Measurements from ENCODE around the gene SLC15A1. TPM values are rescaled to one million over a fixed set of nuclear protein-coding genes. Genes with fewer than 3 reads are reported as not detected.

Gene SLC15A1
- polyA plus RNA-seq, 1 donor from 2014 or later = not detected

DNA sequence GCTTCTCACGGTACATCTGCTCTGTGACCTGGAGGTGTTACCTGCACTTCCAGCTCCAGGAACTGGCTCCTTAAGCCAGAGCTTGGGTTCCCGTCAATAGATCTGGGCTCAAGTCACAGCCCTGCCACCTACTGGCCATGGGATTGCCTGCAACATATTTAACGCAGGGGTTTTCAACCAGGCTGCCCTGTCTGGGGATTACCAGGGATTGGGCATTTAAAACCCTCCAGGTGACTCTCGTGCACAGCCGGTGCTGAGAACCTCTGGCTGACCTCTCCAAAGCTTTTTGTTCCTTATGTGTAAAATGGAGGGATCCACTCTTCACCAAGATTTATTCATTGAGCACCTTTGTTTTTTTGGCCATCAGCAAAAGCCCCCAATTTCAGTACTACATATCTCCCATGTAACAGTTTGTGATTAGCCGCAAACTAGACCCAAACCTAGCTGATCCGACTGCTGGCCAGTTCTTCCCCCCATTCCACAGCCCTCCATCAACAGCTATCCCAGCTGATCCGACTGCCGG lies 98.9 kb downstream of the SLC15A1 start:
- H3K9me2 ChIP-seq (ENCODE audit: insufficient read depth, low read length) = no peaks in the 10 kb centered on the region
- H4K20me1 ChIP-seq (ENCODE audit: insufficient read depth) = no peaks in the 10 kb centered on the region
- no peak overlapping the region for H3K27ac ChIP-seq (ENCODE audit: low read length)
- no peaks in the 10 kb centered on the region for H3K9me3 ChIP-seq (ENCODE audit: low read length)
- H3K4me3 ChIP-seq (ENCODE audit: low read length) = no peak overlapping the region
- H3K79me2 ChIP-seq (replicated peaks; ENCODE audit: insufficient read depth, low read length) = no peaks in the 10 kb centered on the region
- TF ChIP-seq POLR2AphosphoS5 (IDR thresholded peaks at IDR 0.05) (no peak), EZH2 (IDR thresholded peaks at IDR 0.05; ENCODE audit: borderline replicate concordance, insufficient read depth, low read length, poor library complexity, severe bottlenecking) (no peak), EP300 (conservative IDR thresholded peaks at IDR 0.05; ENCODE audit: poor library complexity, severe bottlenecking) (no peak), TAF1 (IDR thresholded peaks at IDR 0.05; ENCODE audit: low read depth) (no peak), RAD21 (conservative IDR thresholded peaks at IDR 0.05) (peak; percentile 84), MXI1 (conservative IDR thresholded peaks at IDR 0.05; ENCODE audit: poor library complexity, severe bottlenecking) (peak; percentile 13), SMC3 (conservative IDR thresholded peaks at IDR 0.05; ENCODE audit: poor library complexity) (peak; percentile 89)
- TF ChIP-seq, protein P1, sequence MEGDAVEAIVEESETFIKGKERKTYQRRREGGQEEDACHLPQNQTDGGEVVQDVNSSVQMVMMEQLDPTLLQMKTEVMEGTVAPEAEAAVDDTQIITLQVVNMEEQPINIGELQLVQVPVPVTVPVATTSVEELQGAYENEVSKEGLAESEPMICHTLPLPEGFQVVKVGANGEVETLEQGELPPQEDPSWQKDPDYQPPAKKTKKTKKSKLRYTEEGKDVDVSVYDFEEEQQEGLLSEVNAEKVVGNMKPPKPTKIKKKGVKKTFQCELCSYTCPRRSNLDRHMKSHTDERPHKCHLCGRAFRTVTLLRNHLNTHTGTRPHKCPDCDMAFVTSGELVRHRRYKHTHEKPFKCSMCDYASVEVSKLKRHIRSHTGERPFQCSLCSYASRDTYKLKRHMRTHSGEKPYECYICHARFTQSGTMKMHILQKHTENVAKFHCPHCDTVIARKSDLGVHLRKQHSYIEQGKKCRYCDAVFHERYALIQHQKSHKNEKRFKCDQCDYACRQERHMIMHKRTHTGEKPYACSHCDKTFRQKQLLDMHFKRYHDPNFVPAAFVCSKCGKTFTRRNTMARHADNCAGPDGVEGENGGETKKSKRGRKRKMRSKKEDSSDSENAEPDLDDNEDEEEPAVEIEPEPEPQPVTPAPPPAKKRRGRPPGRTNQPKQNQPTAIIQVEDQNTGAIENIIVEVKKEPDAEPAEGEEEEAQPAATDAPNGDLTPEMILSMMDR (IDR thresholded peaks at IDR 0.05; ENCODE audit: poor library complexity, severe bottlenecking) = peak; percentile 92
- TF ChIP-seq, protein P2, sequence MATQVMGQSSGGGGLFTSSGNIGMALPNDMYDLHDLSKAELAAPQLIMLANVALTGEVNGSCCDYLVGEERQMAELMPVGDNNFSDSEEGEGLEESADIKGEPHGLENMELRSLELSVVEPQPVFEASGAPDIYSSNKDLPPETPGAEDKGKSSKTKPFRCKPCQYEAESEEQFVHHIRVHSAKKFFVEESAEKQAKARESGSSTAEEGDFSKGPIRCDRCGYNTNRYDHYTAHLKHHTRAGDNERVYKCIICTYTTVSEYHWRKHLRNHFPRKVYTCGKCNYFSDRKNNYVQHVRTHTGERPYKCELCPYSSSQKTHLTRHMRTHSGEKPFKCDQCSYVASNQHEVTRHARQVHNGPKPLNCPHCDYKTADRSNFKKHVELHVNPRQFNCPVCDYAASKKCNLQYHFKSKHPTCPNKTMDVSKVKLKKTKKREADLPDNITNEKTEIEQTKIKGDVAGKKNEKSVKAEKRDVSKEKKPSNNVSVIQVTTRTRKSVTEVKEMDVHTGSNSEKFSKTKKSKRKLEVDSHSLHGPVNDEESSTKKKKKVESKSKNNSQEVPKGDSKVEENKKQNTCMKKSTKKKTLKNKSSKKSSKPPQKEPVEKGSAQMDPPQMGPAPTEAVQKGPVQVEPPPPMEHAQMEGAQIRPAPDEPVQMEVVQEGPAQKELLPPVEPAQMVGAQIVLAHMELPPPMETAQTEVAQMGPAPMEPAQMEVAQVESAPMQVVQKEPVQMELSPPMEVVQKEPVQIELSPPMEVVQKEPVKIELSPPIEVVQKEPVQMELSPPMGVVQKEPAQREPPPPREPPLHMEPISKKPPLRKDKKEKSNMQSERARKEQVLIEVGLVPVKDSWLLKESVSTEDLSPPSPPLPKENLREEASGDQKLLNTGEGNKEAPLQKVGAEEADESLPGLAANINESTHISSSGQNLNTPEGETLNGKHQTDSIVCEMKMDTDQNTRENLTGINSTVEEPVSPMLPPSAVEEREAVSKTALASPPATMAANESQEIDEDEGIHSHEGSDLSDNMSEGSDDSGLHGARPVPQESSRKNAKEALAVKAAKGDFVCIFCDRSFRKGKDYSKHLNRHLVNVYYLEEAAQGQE (IDR thresholded peaks at IDR 0.05; ENCODE audit: borderline replicate concordance) = no peak
- no peaks in the 10 kb centered on the region for H3F3A ChIP-seq (ENCODE audit: insufficient read depth, low read length, poor library complexity, severe bottlenecking)
- no peak overlapping the region for H3K9ac ChIP-seq (ENCODE audit: low read length)
- H3K36me3 ChIP-seq (ENCODE audit: insufficient read depth, low read length) = no peaks in the 10 kb centered on the region
- no peak overlapping the region for H2AFZ ChIP-seq (ENCODE audit: low read depth, low read length)
- H3K4me2 ChIP-seq (ENCODE audit: low read length) = no peak overlapping the region
- no peaks in the 10 kb centered on the region for H3K27me3 ChIP-seq (ENCODE audit: insufficient read depth, low read depth, low read length)

DNA sequence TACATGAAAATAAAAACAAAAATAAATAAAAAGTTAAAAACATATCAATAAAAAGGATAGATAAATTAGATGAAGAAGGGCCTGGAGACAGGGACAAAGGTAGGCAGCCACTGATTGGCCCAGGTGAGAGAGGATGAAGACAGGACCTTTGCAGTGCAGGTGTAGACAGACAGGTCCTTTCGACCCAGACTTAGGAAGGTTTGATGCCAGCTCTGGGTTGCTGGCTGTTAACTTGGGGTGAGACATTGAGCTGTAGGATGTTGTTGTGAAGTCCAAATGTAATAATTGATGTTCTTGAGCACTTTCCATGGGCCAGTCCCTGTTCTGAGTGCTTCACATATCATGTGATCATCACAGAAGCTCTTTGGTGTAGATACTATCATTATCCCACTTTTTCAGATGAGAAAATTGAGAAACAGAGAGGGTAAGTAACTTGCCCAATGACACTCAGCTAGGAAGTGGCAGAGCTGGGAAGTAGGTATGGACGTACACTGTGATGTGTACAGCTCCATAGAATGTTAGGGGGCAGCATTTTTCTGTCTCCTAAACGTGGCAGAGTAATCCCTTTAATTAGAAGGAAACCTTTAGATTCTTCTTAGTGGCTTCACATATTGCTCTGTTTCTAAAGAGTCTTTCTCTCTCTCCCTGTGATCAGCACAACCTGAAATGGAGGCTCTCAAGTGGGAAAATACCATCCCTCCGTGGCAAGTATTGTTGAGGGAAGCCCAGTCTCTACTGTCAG lies 99.6 kb downstream of the SLC15A1 start:
- Histone ChIP-seq H3K9ac (ENCODE audit: low read length) (no peak overlapping the region), H3K4me2 (ENCODE audit: low read length) (no peak overlapping the region), H3K9me3 (ENCODE audit: low read length) (no peaks in the 10 kb centered on the region), H2AFZ (ENCODE audit: low read depth, low read length) (no peak overlapping the region), H3K4me3 (ENCODE audit: low read length) (no peak overlapping the region), H3F3A (ENCODE audit: insufficient read depth, low read length, poor library complexity, severe bottlenecking) (no peaks in the 10 kb centered on the region), H3K27me3 (ENCODE audit: insufficient read depth, low read depth, low read length) (no peaks in the 10 kb centered on the region), H3K79me2 (replicated peaks; ENCODE audit: insufficient read depth, low read length) (no peaks in the 10 kb centered on the region), H3K36me3 (ENCODE audit: insufficient read depth, low read length) (no peaks in the 10 kb centered on the region), H4K20me1 (ENCODE audit: insufficient read depth) (no peaks in the 10 kb centered on the region), H3K9me2 (ENCODE audit: insufficient read depth, low read length) (no peaks in the 10 kb centered on the region), H3K27ac (ENCODE audit: low read length) (no peak overlapping the region)
- no peak for TF ChIP-seq SMC3 (conservative IDR thresholded peaks at IDR 0.05; ENCODE audit: poor library complexity)
- TF ChIP-seq EZH2 (IDR thresholded peaks at IDR 0.05; ENCODE audit: borderline replicate concordance, insufficient read depth, low read length, poor library complexity, severe bottlenecking) = no peak
- TF ChIP-seq, protein P1 (IDR thresholded peaks at IDR 0.05; ENCODE audit: poor library complexity, severe bottlenecking) = no peak
- no peak for TF ChIP-seq EP300 (conservative IDR thresholded peaks at IDR 0.05; ENCODE audit: poor library complexity, severe bottlenecking)
- TF ChIP-seq RAD21 (conservative IDR thresholded peaks at IDR 0.05) = no peak
- no peak for TF ChIP-seq MXI1 (conservative IDR thresholded peaks at IDR 0.05; ENCODE audit: poor library complexity, severe bottlenecking)
- no peak for TF ChIP-seq POLR2AphosphoS5 (IDR thresholded peaks at IDR 0.05)
- TF ChIP-seq, protein P2 (IDR thresholded peaks at IDR 0.05; ENCODE audit: borderline replicate concordance) = no peak
- TF ChIP-seq TAF1 (IDR thresholded peaks at IDR 0.05; ENCODE audit: low read depth) = no peak

Measured in neural cell (in vitro differentiated cells).